BE2C (cell line): ENCODE results near the gene NME5. TPM values are rescaled to one million over a fixed set of nuclear protein-coding genes. Genes with fewer than 3 reads are reported as not detected.

Experiments
- DNase-seq: peaks from one replicate; pipeline ENCODE4 v3.0.0-alpha.2; 2020
- H3K27me3 ChIP-seq: fragments of 250-450 bp; sonication (Bioruptor Pico); 2 replicates; pipeline ENCODE4 v1.5.1; 2020; ENCODE audit warnings: mild to moderate bottlenecking
- H3K36me3 ChIP-seq: fragments of 250-450 bp; sonication (Bioruptor Pico); 2 replicates; pipeline ENCODE4 v1.5.1; 2020; ENCODE audit warnings: mild to moderate bottlenecking
- H3K4me1 ChIP-seq: fragments of 250-450 bp; sonication (Bioruptor Pico); 2 replicates; pipeline ENCODE4 v1.5.1; 2020
- H3K4me3 ChIP-seq: 2 replicates; pipeline ENCODE4 v1.5.1; 2011; ENCODE audit warnings: low read depth, low read length
- H3K9me3 ChIP-seq: fragments of 250-450 bp; sonication (Bioruptor Pico); 2 replicates; pipeline ENCODE4 v1.5.1; 2020
- CTCF ChIP-seq: IDR thresholded peaks from 2 replicates; pipeline ENCODE4 v1.5.1; 2012; ENCODE audit warnings: mild to moderate bottlenecking, low read depth, low read length
- polyA plus RNA-seq: library from polyadenylated mRNA; unstranded; fragments of >200 nt; gene quantifications from one replicate; pipeline ENCODE4 v1.2.1, GENCODE V29; 2012; ENCODE audit warnings: low read depth, missing spikeins; ENCODE audit not compliant: insufficient read length, insufficient read depth

NME5 gene
- 0.49 TPM for polyA plus RNA-seq

- no peak for TF ChIP-seq CTCF
- Histone ChIP-seq H3K36me3 (no peaks in the 10 kb centered on the region), H3K9me3 (no peaks in the 10 kb centered on the region), H3K4me1 (no peaks in the 10 kb centered on the region), H3K27me3 (peaks cover 4% of the 10 kb centered on the region), H3K4me3 (peak within 1 kb of the TSS; percentile 81)
- peak; percentile 69 for DNase-seq
Measured at GRCh38 chr5:138138949-138139780, at the start of gene NME5. Gene NME5, minus strand, starts transcription at chr5:138139428. Its CDS starts 648 bp downstream, at chr5:138138780.

- H3K4me3 ChIP-seq, result no peak overlapping the region
- H3K27me3 ChIP-seq, result no peaks in the 10 kb centered on the region
- no peaks in the 10 kb centered on the region for H3K4me1 ChIP-seq
- no peak for TF ChIP-seq CTCF
- H3K36me3 ChIP-seq, result peaks cover 85% of the 10 kb centered on the region
- H3K9me3 ChIP-seq, result no peaks in the 10 kb centered on the region
- no peak for DNase-seq
Measured at GRCh38 chr5:138188626-138189025, 49.4 kb upstream of the NME5 start.

GRCh38 chr5:138186002-138186447, 46.8 kb upstream of the NME5 start:
- peaks cover 96% of the 10 kb centered on the region for H3K36me3 ChIP-seq
- no peaks in the 10 kb centered on the region for H3K9me3 ChIP-seq
- TF ChIP-seq CTCF, result no peak
- H3K4me1 ChIP-seq, result no peaks in the 10 kb centered on the region
- no peaks in the 10 kb centered on the region for H3K27me3 ChIP-seq
- DNase-seq, result no peak
- H3K4me3 ChIP-seq, result no peak overlapping the region

GRCh38 chr5:138182808-138183207, 43.6 kb upstream of the NME5 start:
- no peaks in the 10 kb centered on the region for H3K27me3 ChIP-seq
- TF ChIP-seq CTCF, result no peak
- no peaks in the 10 kb centered on the region for H3K4me1 ChIP-seq
- no peaks in the 10 kb centered on the region for H3K9me3 ChIP-seq
- no peak for DNase-seq
- peaks cover 76% of the 10 kb centered on the region for H3K36me3 ChIP-seq
- H3K4me3 ChIP-seq, result no peak overlapping the region

GRCh38 chr5:138180841-138181240, 41.6 kb upstream of the NME5 start:
- Histone ChIP-seq H3K27me3 (no peaks in the 10 kb centered on the region), H3K4me3 (no peak overlapping the region), H3K4me1 (no peaks in the 10 kb centered on the region), H3K36me3 (peaks cover 60% of the 10 kb centered on the region), H3K9me3 (no peaks in the 10 kb centered on the region)
- DNase-seq, result no peak
- TF ChIP-seq CTCF, result no peak

GRCh38 chr5:138180183-138180782, 41.1 kb upstream of the NME5 start:
- peaks cover 55% of the 10 kb centered on the region for H3K36me3 ChIP-seq

More at GRCh38 chr5:138180183-138180782, 41.1 kb upstream of the NME5 start:
- no peaks in the 10 kb centered on the region for H3K9me3 ChIP-seq
- H3K4me1 ChIP-seq, result no peaks in the 10 kb centered on the region
- peak; percentile 24 for DNase-seq
- peak overlapping the region; percentile 87 for H3K4me3 ChIP-seq
- TF ChIP-seq CTCF, result peak; percentile 77
- no peaks in the 10 kb centered on the region for H3K27me3 ChIP-seq
